HepG2 (cell line): ENCODE measurements around the gene RAB24. TPM values are rescaled to one million over a fixed set of nuclear protein-coding genes. Genes with fewer than 3 reads are reported as not detected.

ENCODE experiments used
- HIC2 ChIP-seq: sonication (generic); formaldehyde crosslinking; IDR thresholded peaks from 2 replicates; pipeline ENCODE4 v1.9.0; 2022; ENCODE audit warnings: low read depth, missing genetic modification reagents
- MEF2D ChIP-seq: sonication (generic); formaldehyde crosslinking; IDR thresholded peaks from 2 replicates; pipeline ENCODE4 v1.5.1; 2020; ENCODE audit warnings: mild to moderate bottlenecking, missing genetic modification reagents
- MLXIP ChIP-seq: sonication (generic); formaldehyde crosslinking; IDR thresholded peaks from 2 replicates; pipeline ENCODE4 v1.9.0; 2021; ENCODE audit warnings: missing genetic modification reagents, borderline replicate concordance
- NFKB2 ChIP-seq: sonication (generic); formaldehyde crosslinking; IDR thresholded peaks from 2 replicates; pipeline ENCODE4 v1.4.0; 2020; ENCODE audit warnings: missing genetic modification reagents, borderline replicate concordance
- NR0B2 ChIP-seq: sonication (generic); formaldehyde crosslinking; IDR thresholded peaks from 2 replicates; pipeline ENCODE4 v1.4.0; 2020; ENCODE audit warnings: mild to moderate bottlenecking, missing genetic modification reagents
- POLR2A ChIP-seq, 2 experiments: IDR thresholded peaks; 2 replicates each; pipeline ENCODE4 v1.6.1; 2011; ENCODE audit warnings: low read depth in 2 of 2, low read length in 2 of 2, mild to moderate bottlenecking in 1 of 2, moderate library complexity in 1 of 2; ENCODE audit not compliant: insufficient read depth in 1 of 2
- SP1 ChIP-seq, 2 experiments: fragments of 450-650 bp in 1 of 2; sonication (generic) in 1 of 2; formaldehyde crosslinking in 1 of 2; IDR thresholded peaks; 2 replicates each; pipeline versions ENCODE4 v1.4.0 to v1.6.1; 2016 to 2020; ENCODE audit warnings: missing genetic modification reagents in 1 of 2
- SRF ChIP-seq: IDR thresholded peaks from 2 replicates; pipeline ENCODE4 v1.6.1; 2011; ENCODE audit warnings: mild to moderate bottlenecking, low read depth, low read length, moderate library complexity
- STAT5B ChIP-seq: sonication (generic); formaldehyde crosslinking; IDR thresholded peaks from 2 replicates; pipeline ENCODE4 v1.4.0; 2020; ENCODE audit warnings: missing genetic modification reagents
- TARDBP ChIP-seq: sonication (generic); formaldehyde crosslinking; IDR thresholded peaks from 2 replicates; pipeline ENCODE4 v1.8.0; 2022; ENCODE audit warnings: mild to moderate bottlenecking, missing genetic modification reagents
- ZFX ChIP-seq: sonication (generic); formaldehyde crosslinking; IDR thresholded peaks from 2 replicates; pipeline ENCODE4 v1.4.0; 2020; ENCODE audit warnings: mild to moderate bottlenecking, low read depth, missing genetic modification reagents, moderate library complexity
- ZMYM3 ChIP-seq: sonication (generic); formaldehyde crosslinking; IDR thresholded peaks from 2 replicates; pipeline ENCODE4 v1.5.1; 2020; ENCODE audit warnings: mild to moderate bottlenecking, missing genetic modification reagents
- ZNF33A ChIP-seq: sonication (generic); formaldehyde crosslinking; IDR thresholded peaks from 2 replicates; pipeline ENCODE4 v1.5.1; 2020; ENCODE audit warnings: missing genetic modification reagents, mild to moderate bottlenecking, moderate library complexity, borderline replicate concordance
- ZNF33B ChIP-seq: sonication (generic); formaldehyde crosslinking; IDR thresholded peaks from 2 replicates; pipeline ENCODE4 v1.5.1; 2020; ENCODE audit warnings: mild to moderate bottlenecking, missing genetic modification reagents
- ZNF407 ChIP-seq: sonication (generic); formaldehyde crosslinking; IDR thresholded peaks from one replicate; pipeline ENCODE4 v1.5.1; 2020; ENCODE audit warnings: mild to moderate bottlenecking, missing genetic modification reagents; ENCODE audit errors: not compliant biosample characterization
- ZNF883 ChIP-seq: sonication (generic); formaldehyde crosslinking; IDR thresholded peaks from 2 replicates; pipeline ENCODE4 v1.5.1; 2020; ENCODE audit warnings: mild to moderate bottlenecking, missing genetic modification reagents; ENCODE audit errors: not compliant biosample characterization
- polyA plus RNA-seq, 8 experiments: library from polyadenylated mRNA; depleted of rRNA in 3 of 8; stranded (reverse) in 7 of 8; unstranded in 1 of 8; fragments of >200 nt; fragmentation: Illumina TruSeq in 4 of 8; extraction: Trizol in 4 of 8; gene quantifications; 2 replicates each; pipeline versions ENCODE4 v1.2.1 to v1.2.3, GENCODE V29; 2011 to 2016; ENCODE audit warnings: low read depth in 4 of 8, missing spikeins in 1 of 8, mixed read lengths in 1 of 8; ENCODE audit not compliant: insufficient read depth in 1 of 8
- total RNA-seq, 5 experiments: library from RNA; depleted of rRNA; stranded (reverse); fragments of >200 nt; fragmentation: Illumina TruSeq; extraction: Trizol; gene quantifications; 2 replicates each; pipeline ENCODE4 v1.2.3, GENCODE V29; 2016; ENCODE audit warnings: low read depth in 1 of 5

Gene RAB24
- total and polyA plus RNA-seq, 2 of the 13 experiments (the other 11 are each of a cell fraction or from before 2014, with no cell fraction given), result 22.9 to 63.7 TPM

DNA sequence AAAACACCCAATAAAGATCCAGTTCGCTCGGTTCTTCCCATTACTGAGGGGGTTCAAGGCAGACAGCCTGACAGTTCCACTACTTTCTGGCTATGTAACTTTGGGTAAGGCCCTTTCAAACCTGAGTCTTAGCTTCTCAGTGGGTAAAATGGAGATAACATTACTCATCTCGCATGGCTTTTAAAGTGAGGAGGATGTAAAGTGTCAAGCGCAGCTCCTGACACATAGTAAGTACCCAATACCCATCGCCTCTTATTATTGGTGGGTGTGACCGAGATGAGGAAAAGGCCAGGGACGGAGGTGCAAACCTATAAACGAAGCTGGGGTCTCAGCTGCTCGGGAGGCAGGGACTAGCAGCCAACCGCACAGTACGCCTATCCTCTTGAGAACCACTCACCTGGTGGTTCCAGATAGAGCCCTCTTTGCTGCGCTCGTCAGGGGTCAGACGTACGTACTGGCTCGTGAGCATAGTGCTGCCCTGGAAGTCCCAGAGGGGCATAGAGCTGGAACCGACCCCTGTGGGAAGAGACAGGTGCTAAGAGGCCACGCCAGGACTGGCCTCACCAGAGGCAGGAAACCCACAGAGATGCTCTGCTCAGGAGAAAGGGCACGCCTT lies 47.4 kb upstream of the RAB24 start (continued):
- TF ChIP-seq ZNF407 (CRISPR knock-in tag) (peak; percentile 26), ZNF33A (no peak), MEF2D (0 out of 2 replicates have a peak, but pooled peaks have one; percentile 17), NFKB2 (CRISPR knock-in tag) (no peak), ZNF883 (CRISPR knock-in tag) (peak; percentile 28), HIC2 (CRISPR knock-in tag) (0 out of 2 replicates have a peak, but pooled peaks have one; percentile 18), MLXIP (CRISPR knock-in tag) (no peak), SP1 (IDR thresholded peaks at IDR 0.05) (no peak), SP1 (CRISPR knock-in tag; IDR thresholded peaks at IDR 0.05) (no peak), NR0B2 (no peak), TARDBP (CRISPR knock-in tag) (no peak), ZFX (CRISPR knock-in tag) (no peak), STAT5B (CRISPR knock-in tag) (no peak), POLR2A (IDR thresholded peaks at IDR 0.05; ENCODE audit: insufficient read depth in 1 of 2, low read depth in 2 of 2, low read length in 2 of 2) (no peak), ZMYM3 (CRISPR knock-in tag) (no peak), ZNF33B (no peak), SRF (no peak)
